Islet precursor cell (in vitro differentiated cells): ENCODE measurements around the gene DOCK11.

ENCODE experiments used
- DNase-seq: peaks from one replicate; pipeline ENCODE4 v3.0.0-alpha.2; 2018

Gene DOCK11

DNA sequence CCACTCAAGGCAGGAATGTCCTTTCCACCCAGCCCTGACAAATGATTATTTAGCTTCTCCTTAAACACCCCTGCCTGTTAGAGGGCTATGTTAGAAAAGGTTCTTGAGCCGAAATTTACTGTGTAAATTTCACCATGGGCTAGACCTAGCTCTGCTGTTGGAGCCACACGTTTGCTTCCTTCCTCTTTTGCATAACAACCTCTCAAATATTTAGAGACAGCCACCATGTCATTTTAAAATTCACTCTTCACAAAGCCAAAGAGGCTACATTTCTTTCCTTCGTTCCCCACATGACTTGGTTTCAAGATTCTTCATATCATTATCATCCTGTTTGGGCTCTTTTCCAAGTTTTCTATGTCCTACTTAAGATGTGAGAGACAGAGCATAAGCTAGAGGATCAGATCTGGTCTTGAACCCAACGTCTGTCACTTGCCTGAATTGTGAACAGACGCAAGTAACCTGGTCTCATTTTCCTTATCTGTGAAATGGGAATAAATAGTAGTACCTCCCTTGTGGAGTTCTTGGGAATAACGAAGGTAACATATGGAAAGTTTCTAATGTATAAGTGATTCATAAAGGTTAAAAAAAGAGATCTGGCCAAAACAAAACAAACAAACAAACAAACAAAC, 6.7 kb downstream of the DOCK11 start:
- no peak for DNase-seq

DNA sequence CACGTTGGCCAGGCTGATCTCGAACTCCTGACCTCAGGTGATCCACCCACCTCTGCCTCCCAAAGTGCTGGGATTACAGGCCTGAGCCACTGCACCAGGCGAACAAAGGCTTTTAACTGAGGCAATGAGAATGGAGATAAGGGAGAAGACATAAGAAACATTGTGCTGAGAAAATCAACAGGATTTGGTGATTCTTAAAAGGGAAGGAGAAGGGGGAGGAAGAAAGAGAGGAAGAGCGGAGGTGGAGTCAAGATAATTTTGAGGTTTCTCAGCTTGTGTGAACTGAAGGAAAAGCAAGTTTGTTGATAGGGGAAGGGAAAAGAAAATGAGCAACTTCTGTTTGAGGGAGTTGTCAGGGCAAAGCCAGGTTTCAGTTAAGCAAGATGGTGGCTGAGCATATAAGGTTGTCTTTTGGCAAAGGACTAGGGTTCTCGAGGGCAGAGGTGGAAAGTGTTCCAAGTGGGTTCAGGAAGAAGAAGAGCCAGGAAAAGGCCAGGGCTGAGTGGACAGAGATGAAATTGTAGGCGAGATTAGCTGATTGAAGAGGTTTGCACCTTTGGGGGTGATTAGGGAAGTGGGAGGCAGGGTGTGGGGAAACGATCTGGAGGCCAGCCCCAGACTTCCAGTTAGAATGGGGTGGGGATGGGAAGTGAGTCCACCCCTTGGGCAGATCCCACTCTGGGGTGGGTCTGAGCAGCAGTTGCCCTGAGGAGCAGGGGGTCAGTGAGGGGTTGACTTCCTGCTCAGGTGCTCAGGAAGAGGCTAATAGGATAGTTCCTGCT, 7.8 kb downstream of the DOCK11 start:
- no peak for DNase-seq

- DNase-seq, result no peak
Observed at GRCh38 chrX:118504581-118504980, 9.0 kb downstream of the DOCK11 start.

- no peak for DNase-seq
Observed at GRCh38 chrX:118506805-118507480, 11.3 kb downstream of the DOCK11 start.

DNA sequence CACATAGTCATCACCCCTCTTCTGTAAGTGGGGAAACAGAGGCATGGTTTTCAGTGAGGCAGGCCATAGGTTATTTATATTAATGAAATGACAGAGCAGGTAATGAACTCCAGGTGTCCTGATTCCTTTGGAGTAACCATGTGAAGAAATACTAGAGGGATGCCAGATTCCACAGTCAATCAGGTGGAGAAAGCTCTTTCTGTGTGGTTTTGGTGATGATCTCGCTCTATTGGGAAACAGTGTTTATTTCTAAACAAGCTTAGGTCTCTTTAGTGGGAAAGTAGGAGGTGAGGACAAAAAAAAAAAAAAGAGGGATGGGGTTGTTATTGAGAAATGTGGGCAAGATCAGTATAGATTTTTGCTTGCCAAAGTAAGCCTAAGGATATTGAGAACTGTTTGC, 12.2 kb downstream of the DOCK11 start:
- no peak for DNase-seq

- no peak for DNase-seq
Observed at GRCh38 chrX:118508221-118508620, 12.6 kb downstream of the DOCK11 start.

DNA sequence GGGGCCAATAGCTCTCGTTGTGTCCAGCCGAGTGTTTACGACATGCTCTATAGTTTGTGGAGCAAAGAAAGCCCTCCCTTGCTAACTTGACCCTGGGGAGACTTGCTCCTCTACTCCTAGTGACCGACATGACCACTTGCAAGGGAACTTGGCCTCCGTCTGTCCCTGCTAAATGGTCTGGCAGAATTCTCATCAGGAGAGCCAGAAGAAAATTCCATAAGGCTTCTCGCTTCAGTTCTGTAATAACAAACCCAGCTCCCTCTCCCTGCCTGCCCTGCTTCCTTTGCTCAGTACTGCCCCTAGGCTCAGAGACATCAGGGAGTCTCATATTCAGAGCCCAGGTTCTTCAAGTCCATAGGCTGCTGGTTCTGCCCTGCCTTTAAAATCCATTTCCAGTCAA, 13.0 kb downstream of the DOCK11 start:
- no peak for DNase-seq

GRCh38 chrX:118510111-118510510, 14.5 kb downstream of the DOCK11 start:
- no peak for DNase-seq

DNA sequence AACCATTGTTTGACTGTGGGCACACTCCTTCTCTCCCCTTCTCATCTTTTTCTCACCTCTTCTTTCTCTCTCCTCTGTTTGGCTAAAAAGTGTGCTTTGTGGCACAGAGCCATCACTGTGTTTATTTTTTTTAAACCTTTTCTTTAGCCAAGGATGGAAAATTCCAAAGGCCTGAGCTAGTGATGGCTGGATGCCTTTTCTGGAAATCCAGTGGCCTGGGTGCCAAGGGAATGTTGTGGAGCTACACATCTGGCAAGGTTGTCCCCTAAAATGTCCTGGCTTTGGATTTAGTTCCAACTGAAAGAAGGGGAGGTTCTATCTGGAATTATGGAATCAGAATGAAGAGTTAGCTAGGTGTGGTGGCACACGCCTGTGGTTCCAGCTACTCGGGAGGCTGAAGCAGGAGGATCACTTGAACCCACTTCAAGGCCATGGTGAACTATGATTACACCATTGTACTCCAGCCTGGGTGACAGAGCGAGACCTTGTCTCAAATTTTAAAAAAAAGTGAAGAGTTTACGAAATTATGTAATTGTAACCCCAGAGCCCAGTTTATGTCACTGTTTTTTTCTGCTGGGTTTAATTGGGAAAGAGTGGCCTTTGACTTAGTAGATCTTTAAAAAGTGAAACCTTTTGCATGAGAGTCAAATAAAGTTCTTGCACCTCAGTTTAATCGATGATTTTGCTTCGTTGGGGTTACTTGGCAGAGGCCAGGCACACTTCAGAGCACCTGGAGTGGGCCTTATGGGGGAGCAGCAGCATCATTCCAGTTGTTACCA, 17.7 kb downstream of the DOCK11 start:
- DNase-seq, result no peak

DNA sequence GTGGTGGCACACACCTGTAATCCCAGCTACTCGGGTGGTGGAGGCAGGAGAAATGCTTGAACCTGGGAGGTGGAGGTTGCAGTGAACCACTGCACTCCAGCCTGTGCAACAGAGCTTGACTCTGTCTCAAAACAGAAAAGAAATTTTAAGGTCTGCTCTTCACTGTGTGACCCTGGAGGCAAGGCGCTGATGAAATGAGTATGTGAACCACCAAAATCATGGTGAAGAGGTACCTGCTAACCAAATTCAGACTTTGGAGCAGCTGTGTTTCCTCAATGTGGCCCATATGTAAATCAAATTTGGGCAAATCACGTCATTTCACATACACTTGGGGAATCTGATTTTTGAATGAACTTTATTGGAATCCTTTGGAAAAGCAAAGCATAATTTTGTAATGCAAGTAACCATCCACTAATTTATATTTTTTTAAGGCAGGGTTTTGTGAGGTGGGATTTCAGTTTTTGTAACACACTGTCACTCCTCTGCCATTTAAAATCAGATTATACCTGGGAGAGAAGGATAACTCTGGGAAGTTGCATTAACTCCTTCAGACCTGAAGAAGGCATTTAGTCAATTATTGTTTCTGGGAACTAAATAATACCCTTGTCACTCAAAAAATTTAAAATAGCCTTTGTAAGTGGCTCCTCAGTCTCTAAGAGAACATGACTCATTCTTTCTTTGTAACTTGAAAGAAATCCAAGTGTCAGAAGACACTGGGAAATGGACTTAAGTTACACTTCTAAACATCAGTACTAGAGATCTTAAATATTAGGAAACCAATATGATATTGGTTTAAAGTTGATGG, 24.0 kb downstream of the DOCK11 start:
- DNase-seq, result no peak

GRCh38 chrX:118520216-118521206, 24.9 kb downstream of the DOCK11 start:
- no peak for DNase-seq

DNA sequence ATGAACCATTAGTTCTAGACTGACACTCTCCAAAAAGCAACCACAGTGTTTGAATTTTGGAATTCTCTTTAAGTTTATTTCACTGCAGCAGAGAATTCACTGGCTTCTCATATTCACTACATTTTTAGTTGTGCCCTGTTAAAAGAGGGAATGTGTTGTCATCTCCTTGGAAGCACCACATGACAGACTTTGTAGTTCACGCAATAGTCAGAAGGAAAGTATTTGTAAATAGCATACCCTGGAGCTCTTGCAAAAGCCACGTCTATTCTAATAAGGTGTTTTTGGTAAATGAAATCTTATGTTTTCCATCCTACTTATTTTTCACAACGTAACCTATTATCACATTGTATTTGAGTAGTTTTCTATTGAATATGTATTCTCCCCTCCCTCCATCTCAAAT, 25.8 kb downstream of the DOCK11 start:
- DNase-seq, result no peak

GRCh38 chrX:118522230-118522926, 26.8 kb downstream of the DOCK11 start:
- DNase-seq, result no peak

GRCh38 chrX:118523920-118524319, 28.3 kb downstream of the DOCK11 start:
- DNase-seq, result no peak

DNA sequence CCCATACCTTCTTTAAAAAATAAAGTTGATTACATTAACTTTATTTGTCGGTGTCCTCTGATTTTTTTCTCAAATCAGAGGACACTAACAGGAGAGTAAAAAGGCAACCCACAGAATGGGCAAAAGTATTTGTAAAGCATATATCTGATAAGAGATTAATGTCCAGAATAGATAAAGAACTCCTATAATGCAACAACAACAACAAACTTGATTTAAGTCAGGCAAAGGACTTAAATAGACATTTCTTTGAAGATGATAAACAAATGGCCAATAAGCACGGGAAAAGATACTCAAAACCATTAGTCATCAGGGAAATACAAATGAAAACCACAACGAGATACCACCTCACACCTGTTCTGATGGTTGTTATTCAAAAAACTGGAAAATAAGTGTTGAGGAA, 28.7 kb downstream of the DOCK11 start:
- DNase-seq, result no peak

DNA sequence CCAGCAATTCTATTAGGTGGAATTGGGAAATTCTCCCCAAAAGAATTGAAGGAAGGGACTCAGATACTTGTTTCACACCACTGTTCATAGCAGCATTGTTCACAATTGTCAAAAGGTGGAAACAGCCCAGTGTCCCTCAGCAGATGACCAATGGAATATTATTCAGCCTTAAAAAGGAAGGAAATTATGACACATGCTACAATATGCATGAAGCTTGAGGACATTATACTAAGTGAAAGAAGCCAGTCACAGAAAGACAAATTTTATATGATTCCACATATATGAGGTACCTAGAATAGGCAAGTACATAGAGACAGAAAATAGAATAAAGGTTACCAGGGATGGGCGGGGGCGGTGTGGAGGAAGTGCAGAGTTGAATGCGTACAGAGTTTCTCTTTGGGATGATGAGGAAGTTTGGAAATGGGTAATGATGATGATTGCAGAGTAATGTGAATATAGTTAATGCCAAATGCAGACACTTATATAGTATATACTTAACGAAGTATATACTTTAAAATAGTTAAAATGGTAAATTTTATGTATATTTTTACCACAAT, 29.6 kb downstream of the DOCK11 start:
- DNase-seq, result no peak

- peak; percentile 73 for DNase-seq
Observed at GRCh38 chrX:118526149-118526548, 30.5 kb downstream of the DOCK11 start.

DNA sequence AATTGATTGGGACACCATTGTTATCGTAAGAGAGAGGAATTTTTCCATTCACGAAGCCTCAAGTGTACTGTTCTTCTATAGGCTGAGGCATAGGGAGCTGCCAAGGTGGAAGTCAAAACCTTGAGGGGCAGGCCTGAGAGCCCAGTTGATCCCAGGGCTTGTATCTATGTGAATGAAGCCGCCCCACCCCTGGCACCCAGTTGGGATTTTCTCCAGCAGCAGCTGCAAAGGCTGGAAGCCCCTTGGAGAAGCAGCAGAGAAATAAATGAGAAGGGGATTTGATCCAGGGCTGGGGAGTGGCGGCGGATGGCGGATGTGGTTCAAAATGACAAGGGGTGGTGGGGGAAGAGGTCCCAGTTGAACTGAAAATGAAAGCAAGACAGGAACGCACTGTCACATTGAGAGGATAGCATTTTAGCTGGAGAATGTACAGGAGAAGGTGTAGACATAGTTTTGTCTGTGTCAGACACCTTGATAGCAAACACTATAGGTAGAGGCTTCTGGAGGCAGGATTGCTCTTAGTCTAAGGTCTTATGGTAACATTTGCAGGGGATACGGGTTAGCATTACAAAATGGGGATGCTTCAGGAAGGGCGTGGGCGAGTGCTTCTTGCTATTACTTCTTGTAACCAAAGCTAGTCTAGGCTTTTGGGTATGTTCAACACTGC, 32.6 kb downstream of the DOCK11 start:
- no peak for DNase-seq

DNA sequence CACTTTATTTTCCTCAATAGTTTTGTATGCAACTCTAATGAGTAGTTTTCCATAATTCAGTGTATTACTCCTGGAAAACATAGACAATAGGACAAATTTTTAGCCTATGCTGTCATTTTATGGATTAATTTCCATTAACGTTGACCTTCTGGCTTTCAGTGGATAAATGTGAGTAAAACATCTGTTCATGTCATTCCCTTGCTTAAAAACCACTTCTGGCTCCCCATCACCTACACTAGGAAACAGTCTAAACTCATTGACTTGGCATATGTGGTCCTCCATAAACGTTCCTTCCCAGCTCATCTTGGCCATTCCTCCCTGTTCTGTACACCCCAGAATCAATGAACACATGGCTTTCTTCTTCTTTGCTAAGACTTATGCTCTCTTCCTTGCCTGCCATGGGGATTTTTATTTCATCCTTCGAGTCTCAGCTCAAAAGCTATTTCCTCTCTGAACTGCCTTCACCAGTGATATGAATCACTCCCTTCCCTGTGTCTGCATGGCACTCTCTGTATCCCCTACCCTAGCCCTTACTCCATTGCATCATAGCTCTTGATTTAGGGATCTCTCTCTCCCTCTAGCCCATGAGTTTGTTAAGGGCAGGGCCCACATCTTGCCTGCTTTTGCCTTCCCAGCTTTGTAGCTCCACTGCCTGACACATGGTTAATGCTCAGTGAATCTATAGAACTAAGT, 34.8 kb downstream of the DOCK11 start:
- DNase-seq, result no peak
